Fibroblast of villous mesenchyme (primary cell): ENCODE measurements around the gene FBXO40. TPM values are rescaled to one million over a fixed set of nuclear protein-coding genes. Genes with fewer than 3 reads are reported as not detected.

Experiments used
- DNase-seq: peaks from one replicate; pipeline ENCODE4 v3.0.0-alpha.2; 2010; ENCODE audit warnings: low read depth
- H3K4me3 ChIP-seq: 2 replicates; pipeline ENCODE4 v1.5.1; 2011; ENCODE audit warnings: low read depth, mild to moderate bottlenecking, low read length
- CTCF ChIP-seq: IDR thresholded peaks from 2 replicates; pipeline ENCODE4 v1.5.1; 2012; ENCODE audit warnings: low read depth, mild to moderate bottlenecking, low read length; ENCODE audit not compliant: insufficient read depth
- total RNA-seq: library from RNA; depleted of rRNA; stranded (reverse); fragments of >200 nt; gene quantifications from 2 replicates; pipeline ENCODE4 v1.2.3, GENCODE V29; 2012

The FBXO40 gene
- total RNA-seq, 1 donor, result not detected

GRCh38 chr3:121661376-121661775, 68.2 kb downstream of the FBXO40 start:
- no peak overlapping the region for H3K4me3 ChIP-seq
- no peak for DNase-seq
- TF ChIP-seq CTCF, result no peak

- no peak for TF ChIP-seq CTCF
- H3K4me3 ChIP-seq, result no peak overlapping the region
- DNase-seq, result no peak
Observed at GRCh38 chr3:121662742-121663141, 69.6 kb downstream of the FBXO40 start.

- DNase-seq, result no peak
- TF ChIP-seq CTCF, result no peak
Observed at GRCh38 chr3:121663171-121663847, 70.1 kb downstream of the FBXO40 start.

GRCh38 chr3:121665488-121665887, 72.3 kb downstream of the FBXO40 start:
- TF ChIP-seq CTCF, result no peak
- no peak for DNase-seq

More at GRCh38 chr3:121663171-121663847, 70.1 kb downstream of the FBXO40 start:
- no peak overlapping the region for H3K4me3 ChIP-seq

GRCh38 chr3:121667333-121667732, 74.2 kb downstream of the FBXO40 start:
- TF ChIP-seq CTCF, result no peak
- no peak for DNase-seq
- H3K4me3 ChIP-seq, result no peak overlapping the region

More at GRCh38 chr3:121665488-121665887, 72.3 kb downstream of the FBXO40 start:
- H3K4me3 ChIP-seq, result no peak overlapping the region

- H3K4me3 ChIP-seq, result no peak overlapping the region
- no peak for TF ChIP-seq CTCF
- no peak for DNase-seq
Observed at GRCh38 chr3:121670676-121671075, 77.5 kb downstream of the FBXO40 start.

GRCh38 chr3:121677141-121677540, 84.0 kb downstream of the FBXO40 start:
- no peak for TF ChIP-seq CTCF
- H3K4me3 ChIP-seq, result no peak overlapping the region
- DNase-seq, result no peak
